Colonic mucosa (tissue), 4 donors: ENCODE data around the gene SCYGR1. TPM values are rescaled to one million over a fixed set of nuclear protein-coding genes. Genes with fewer than 3 reads are reported as not detected.

Source experiments
- DNase-seq: peaks from one replicate; pipeline ENCODE4 v3.0.0-alpha.2; 2020
- H3K27ac ChIP-seq: fragments of 200-600 bp; one replicate; pipeline ENCODE4 v1.8.0; 2021
- H3K27me3 ChIP-seq: fragments of 200-600 bp; one replicate; pipeline ENCODE4 v1.8.0; 2021
- H3K36me3 ChIP-seq: fragments of 200-600 bp; one replicate; pipeline ENCODE4 v1.8.0; 2021
- H3K4me1 ChIP-seq: fragments of 200-600 bp; one replicate; pipeline ENCODE4 v1.8.0; 2021; ENCODE audit warnings: mild to moderate bottlenecking
- H3K4me3 ChIP-seq: fragments of 200-600 bp; one replicate; pipeline ENCODE4 v1.8.0; 2021
- H3K9ac ChIP-seq, 2 donors: one replicate each; pipeline ENCODE4 v1.7.0; 2013; ENCODE audit warnings: control low read depth in 2 of 2, low read depth in 2 of 2, low read length in 2 of 2
- H3K9me3 ChIP-seq: fragments of 200-600 bp; one replicate; pipeline ENCODE4 v1.8.0; 2021
- intact Hi-C: fragments of 100-400 bp; cut with DNase I; formaldehyde crosslinking; loops from one replicate; pipeline ENCODE4 v1.14.1; 2022
- total RNA-seq, 2 donors: library from RNA; stranded (reverse); fragmentation: NEBNext Ultra II Directional in 1 of 2; extraction: Animal tissue kit (Norgen Biotek cat#: 25700) in 1 of 2; gene quantifications; one replicate each; pipeline ENCODE4 v1.2.1, GENCODE V29; 2021
- TF ChIP-seq, protein P1 (sequence below): fragments of 200-600 bp; IDR thresholded peaks from one replicate; pipeline ENCODE4 v1.8.0; 2022; ENCODE audit warnings: antibody characterized with exemption, mild to moderate bottlenecking
- donor health status: healthy.
- donor health status: DM: no; HTN: no; CAD: no.
- donor health status: DM: no; HTN: no; CAD: no.

SCYGR1 gene
- total RNA-seq, 2 donors from 2014 or later: not detected

DNA sequence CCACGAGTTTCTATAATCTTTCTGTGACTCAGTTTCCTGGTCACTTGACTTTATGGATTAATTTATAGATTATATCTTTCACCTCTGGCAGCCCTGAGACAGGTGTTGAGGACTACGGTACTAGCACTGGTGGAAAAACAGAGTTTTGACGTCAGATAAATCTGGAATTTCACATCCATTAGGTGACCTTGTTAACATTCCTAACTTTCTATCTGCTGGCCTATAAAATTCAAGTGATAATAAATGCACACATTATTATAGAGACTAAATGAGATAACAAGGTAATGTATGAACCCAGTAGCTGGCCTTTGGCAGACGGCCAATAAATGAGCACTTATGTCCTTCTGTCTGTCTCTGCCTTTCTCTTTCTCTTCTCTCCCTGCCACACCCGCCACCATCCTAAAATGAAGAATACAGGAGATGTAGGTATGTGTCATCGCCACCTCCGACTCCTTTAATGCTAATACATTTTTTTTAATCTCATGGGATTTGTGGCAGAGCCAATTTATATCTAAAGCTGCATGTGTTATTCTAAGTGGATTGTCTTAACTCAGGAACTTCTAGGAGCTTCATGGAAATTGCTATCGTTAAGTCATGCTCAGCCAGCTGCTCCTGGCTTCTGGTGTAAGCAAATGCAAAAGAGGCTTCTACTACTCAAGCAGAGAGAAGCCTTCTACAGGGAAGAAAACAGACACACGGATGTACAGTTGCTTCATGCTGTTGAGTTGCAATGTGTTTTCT lies 10.9 kb downstream of the SCYGR1 start:
- TF ChIP-seq, protein P1, sequence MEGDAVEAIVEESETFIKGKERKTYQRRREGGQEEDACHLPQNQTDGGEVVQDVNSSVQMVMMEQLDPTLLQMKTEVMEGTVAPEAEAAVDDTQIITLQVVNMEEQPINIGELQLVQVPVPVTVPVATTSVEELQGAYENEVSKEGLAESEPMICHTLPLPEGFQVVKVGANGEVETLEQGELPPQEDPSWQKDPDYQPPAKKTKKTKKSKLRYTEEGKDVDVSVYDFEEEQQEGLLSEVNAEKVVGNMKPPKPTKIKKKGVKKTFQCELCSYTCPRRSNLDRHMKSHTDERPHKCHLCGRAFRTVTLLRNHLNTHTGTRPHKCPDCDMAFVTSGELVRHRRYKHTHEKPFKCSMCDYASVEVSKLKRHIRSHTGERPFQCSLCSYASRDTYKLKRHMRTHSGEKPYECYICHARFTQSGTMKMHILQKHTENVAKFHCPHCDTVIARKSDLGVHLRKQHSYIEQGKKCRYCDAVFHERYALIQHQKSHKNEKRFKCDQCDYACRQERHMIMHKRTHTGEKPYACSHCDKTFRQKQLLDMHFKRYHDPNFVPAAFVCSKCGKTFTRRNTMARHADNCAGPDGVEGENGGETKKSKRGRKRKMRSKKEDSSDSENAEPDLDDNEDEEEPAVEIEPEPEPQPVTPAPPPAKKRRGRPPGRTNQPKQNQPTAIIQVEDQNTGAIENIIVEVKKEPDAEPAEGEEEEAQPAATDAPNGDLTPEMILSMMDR: no peak
- no peaks in the 10 kb centered on the region for H3K36me3 ChIP-seq
- H3K4me1 ChIP-seq: no peaks in the 10 kb centered on the region
- intact Hi-C loops: no loop called here
- DNase-seq: peak; percentile 64
- H3K27ac ChIP-seq: no peak overlapping the region
- H3K9me3 ChIP-seq: no peaks in the 10 kb centered on the region
- H3K27me3 ChIP-seq: no peaks in the 10 kb centered on the region
- no peak overlapping the region for H3K4me3 ChIP-seq
- no peak overlapping the region for H3K9ac ChIP-seq

DNA sequence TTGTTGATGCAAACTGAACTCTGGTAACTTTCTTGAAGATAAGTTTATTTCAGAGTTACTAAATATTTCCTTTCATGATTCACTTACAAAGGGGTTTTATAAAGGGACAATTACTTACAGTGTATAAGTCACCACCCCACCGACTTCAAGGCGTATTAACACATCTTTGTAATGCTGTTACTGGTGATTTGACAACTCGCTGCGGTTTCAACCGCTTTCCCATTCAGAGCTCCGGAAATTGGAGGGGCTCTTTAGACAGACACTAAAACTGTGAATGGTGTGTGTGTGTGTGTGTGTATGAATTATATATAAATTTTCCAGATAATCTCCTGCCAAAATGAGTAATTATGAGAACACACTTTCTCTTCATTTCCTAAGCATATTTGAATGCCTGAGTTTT lies 13.6 kb downstream of the SCYGR1 start:
- no peak for DNase-seq
- TF ChIP-seq, protein P1: no peak
- H3K9ac ChIP-seq: no peak overlapping the region
- no peak overlapping the region for H3K27ac ChIP-seq
- no peaks in the 10 kb centered on the region for H3K36me3 ChIP-seq
- no peak overlapping the region for H3K4me3 ChIP-seq
- no peaks in the 10 kb centered on the region for H3K9me3 ChIP-seq
- H3K27me3 ChIP-seq: no peaks in the 10 kb centered on the region
- no peaks in the 10 kb centered on the region for H3K4me1 ChIP-seq
- intact Hi-C loops: no loop called here

DNA sequence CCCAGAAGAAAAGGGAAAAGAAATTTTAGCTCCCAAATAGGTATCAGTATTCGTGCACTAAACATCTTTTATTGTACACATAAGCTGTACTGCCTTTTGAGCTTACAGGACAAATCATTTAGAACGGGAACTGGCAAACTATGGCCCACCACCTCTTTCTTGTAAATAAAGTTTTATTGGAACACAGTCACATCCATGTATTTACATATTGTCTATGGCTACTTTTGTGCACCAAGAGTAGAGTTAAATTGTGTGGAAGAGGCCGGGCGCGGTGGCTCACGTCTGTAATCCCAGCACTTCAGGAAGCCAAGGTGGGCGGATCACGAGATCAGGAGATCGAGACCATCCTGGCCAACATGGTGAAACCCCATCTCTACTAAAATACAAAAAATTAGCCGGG lies 14.4 kb downstream of the SCYGR1 start:
- TF ChIP-seq, protein P1: no peak
- no peaks in the 10 kb centered on the region for H3K27me3 ChIP-seq
- no peak overlapping the region for H3K27ac ChIP-seq
- H3K4me3 ChIP-seq: no peak overlapping the region
- no peaks in the 10 kb centered on the region for H3K36me3 ChIP-seq
- H3K9ac ChIP-seq: no peak overlapping the region
- no peaks in the 10 kb centered on the region for H3K9me3 ChIP-seq
- no peaks in the 10 kb centered on the region for H3K4me1 ChIP-seq
- DNase-seq: no peak
- intact Hi-C loops: no loop called here

DNA sequence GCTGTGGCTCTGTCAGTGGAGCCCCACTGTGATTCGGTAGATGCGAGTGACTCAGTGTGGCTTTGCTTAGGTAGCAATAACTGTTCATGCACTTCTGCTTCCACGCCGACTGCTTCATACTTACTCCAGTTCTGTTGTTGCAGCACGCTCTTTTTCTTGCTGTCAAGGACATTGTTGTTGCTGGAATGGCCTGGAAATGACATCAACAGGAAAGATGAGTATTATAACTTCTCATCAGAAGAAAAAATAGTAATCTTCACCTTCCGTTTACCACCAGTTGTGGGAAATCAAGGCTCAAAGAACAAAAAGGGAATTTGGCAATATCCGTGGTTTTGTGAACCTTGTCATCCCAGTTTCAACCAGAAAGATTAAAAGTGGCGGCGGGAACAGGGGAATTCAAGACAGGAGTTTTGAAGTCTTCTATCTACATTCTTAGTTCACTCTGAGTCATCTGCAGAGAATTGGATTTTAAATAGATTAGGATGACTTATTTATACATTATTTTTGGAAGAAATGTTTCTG lies 16.9 kb downstream of the SCYGR1 start:
- TF ChIP-seq, protein P1: no peak
- H3K9ac ChIP-seq: no peak overlapping the region
- H3K9me3 ChIP-seq: no peaks in the 10 kb centered on the region
- H3K4me3 ChIP-seq: no peak overlapping the region
- H3K36me3 ChIP-seq: no peaks in the 10 kb centered on the region
- no peak for DNase-seq
- no peaks in the 10 kb centered on the region for H3K4me1 ChIP-seq
- intact Hi-C loops: no loop called here
- H3K27me3 ChIP-seq: no peaks in the 10 kb centered on the region
- H3K27ac ChIP-seq: no peak overlapping the region

DNA sequence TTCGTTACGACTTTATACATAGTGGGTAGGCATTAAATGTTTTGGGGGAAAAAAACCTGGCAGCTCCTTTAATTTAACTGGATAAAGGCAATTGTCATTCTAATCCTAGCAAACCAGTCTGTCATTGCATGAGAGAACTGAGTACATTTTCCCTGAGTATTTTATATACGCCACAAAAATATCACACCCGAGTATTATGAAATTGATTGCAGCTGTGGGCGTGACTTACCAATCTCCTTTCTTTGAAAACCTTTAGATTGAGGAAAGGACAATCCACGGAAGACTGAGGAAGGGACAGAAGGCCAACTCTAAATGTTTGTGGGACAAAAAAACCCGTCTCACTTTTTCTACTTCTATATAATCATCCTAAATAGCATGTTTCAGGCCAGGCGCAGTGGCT lies 17.7 kb downstream of the SCYGR1 start:
- DNase-seq: no peak
- H3K9me3 ChIP-seq: no peaks in the 10 kb centered on the region
- H3K27ac ChIP-seq: no peak overlapping the region
- H3K27me3 ChIP-seq: no peaks in the 10 kb centered on the region
- H3K4me1 ChIP-seq: no peaks in the 10 kb centered on the region
- H3K9ac ChIP-seq: no peak overlapping the region
- TF ChIP-seq, protein P1: no peak
- no peak overlapping the region for H3K4me3 ChIP-seq
- H3K36me3 ChIP-seq: no peaks in the 10 kb centered on the region
- intact Hi-C loops: no loop called here
